ENCODE measurements around the gene KCNQ1. TPM values are rescaled to one million over a fixed set of nuclear protein-coding genes. Genes with fewer than 3 reads are reported as not detected.
A peak's percentile ranks its signal among the peaks of the same experiment; 100 is the strongest.

KCNQ1 gene
- total RNA-seq, 1 donor from 2014 or later = 4.8 TPM

GRCh38 chr11:2666401-2666741, 221.6 kb downstream of the KCNQ1 start:
- DNase-seq (ENCODE audit: extremely low spot score, unreplicated experiment) = no peak
- Mint-ChIP-seq H3K9me3 (no peaks in the 10 kb centered on the region), H3K4me1 (ENCODE audit: unreplicated experiment) (peaks cover 14% of the 10 kb centered on the region), H3K36me3 (peaks cover 31% of the 10 kb centered on the region), H3K4me3 (no peak overlapping the region), H3K27ac (no peak overlapping the region), H3K27me3 (no peaks in the 10 kb centered on the region)
- TF ChIP-seq, protein P1, sequence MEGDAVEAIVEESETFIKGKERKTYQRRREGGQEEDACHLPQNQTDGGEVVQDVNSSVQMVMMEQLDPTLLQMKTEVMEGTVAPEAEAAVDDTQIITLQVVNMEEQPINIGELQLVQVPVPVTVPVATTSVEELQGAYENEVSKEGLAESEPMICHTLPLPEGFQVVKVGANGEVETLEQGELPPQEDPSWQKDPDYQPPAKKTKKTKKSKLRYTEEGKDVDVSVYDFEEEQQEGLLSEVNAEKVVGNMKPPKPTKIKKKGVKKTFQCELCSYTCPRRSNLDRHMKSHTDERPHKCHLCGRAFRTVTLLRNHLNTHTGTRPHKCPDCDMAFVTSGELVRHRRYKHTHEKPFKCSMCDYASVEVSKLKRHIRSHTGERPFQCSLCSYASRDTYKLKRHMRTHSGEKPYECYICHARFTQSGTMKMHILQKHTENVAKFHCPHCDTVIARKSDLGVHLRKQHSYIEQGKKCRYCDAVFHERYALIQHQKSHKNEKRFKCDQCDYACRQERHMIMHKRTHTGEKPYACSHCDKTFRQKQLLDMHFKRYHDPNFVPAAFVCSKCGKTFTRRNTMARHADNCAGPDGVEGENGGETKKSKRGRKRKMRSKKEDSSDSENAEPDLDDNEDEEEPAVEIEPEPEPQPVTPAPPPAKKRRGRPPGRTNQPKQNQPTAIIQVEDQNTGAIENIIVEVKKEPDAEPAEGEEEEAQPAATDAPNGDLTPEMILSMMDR (conservative IDR thresholded peaks at IDR 0.05) = no peak

- Mint-ChIP-seq H3K9me3 (no peaks in the 10 kb centered on the region), H3K4me1 (ENCODE audit: unreplicated experiment) (peaks cover 16% of the 10 kb centered on the region), H3K27me3 (no peaks in the 10 kb centered on the region), H3K27ac (no peak overlapping the region), H3K4me3 (no peak overlapping the region), H3K36me3 (peaks cover 31% of the 10 kb centered on the region)
- DNase-seq (ENCODE audit: extremely low spot score, unreplicated experiment) = no peak
- TF ChIP-seq, protein P1 (conservative IDR thresholded peaks at IDR 0.05) = no peak
Observed at GRCh38 chr11:2666828-2667570, 222.2 kb downstream of the KCNQ1 start.

DNA sequence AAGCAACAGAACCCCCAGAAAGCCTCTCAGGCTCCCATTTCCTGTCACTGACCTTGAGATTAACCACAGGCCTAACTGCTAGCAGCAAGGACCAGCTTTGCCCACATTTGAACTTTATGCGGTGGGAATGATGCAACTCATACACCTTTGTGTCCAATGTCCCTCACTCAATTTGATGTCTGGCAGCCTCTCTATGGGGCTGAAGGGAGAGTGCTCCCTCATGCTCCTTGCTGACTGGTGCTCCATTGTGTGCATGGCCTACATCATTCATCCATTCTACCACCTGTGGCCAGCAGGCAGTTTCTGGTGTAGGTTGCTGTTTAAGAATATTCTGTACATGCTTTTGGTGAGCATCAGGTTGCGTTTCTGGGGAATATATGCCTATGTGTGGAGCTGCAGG, 223.1 kb downstream of the KCNQ1 start:
- TF ChIP-seq, protein P1 (conservative IDR thresholded peaks at IDR 0.05) = no peak
- DNase-seq (ENCODE audit: extremely low spot score, unreplicated experiment) = no peak
- Mint-ChIP-seq H3K36me3 (peaks cover 26% of the 10 kb centered on the region), H3K27me3 (no peaks in the 10 kb centered on the region), H3K4me1 (ENCODE audit: unreplicated experiment) (peaks cover 18% of the 10 kb centered on the region), H3K9me3 (no peaks in the 10 kb centered on the region), H3K4me3 (no peak overlapping the region), H3K27ac (no peak overlapping the region)

GRCh38 chr11:2668876-2669275, 224.1 kb downstream of the KCNQ1 start:
- peak; percentile 18 for DNase-seq (ENCODE audit: extremely low spot score, unreplicated experiment)
- peaks cover 30% of the 10 kb centered on the region for H3K36me3 Mint-ChIP-seq
- no peak overlapping the region for H3K4me3 Mint-ChIP-seq
- no peaks in the 10 kb centered on the region for H3K27me3 Mint-ChIP-seq
- H3K27ac Mint-ChIP-seq = peak overlapping the region; percentile 0
- H3K9me3 Mint-ChIP-seq = no peaks in the 10 kb centered on the region
- TF ChIP-seq, protein P1 (conservative IDR thresholded peaks at IDR 0.05) = no peak
- peaks cover 18% of the 10 kb centered on the region for H3K4me1 Mint-ChIP-seq (ENCODE audit: unreplicated experiment)

GRCh38 chr11:2669634-2670469, 225.0 kb downstream of the KCNQ1 start:
- Mint-ChIP-seq H3K36me3 (peaks cover 30% of the 10 kb centered on the region), H3K27ac (peak overlapping the region; percentile 43), H3K9me3 (no peaks in the 10 kb centered on the region), H3K4me1 (ENCODE audit: unreplicated experiment) (peaks cover 20% of the 10 kb centered on the region), H3K4me3 (no peak overlapping the region), H3K27me3 (no peaks in the 10 kb centered on the region)
- TF ChIP-seq, protein P1 (conservative IDR thresholded peaks at IDR 0.05) = no peak
- DNase-seq (ENCODE audit: extremely low spot score, unreplicated experiment) = peak; percentile 37

Measured in type B pancreatic cell (in vitro differentiated cells).